A549 treated with RU486 at 1 μM for 4 hours (cell line): ENCODE results near the gene CCDC196. TPM values are rescaled to one million over a fixed set of nuclear protein-coding genes. Genes with fewer than 3 reads are reported as not detected.

Experiments
- total RNA-seq: library from RNA; stranded (reverse); fragments of 200-300 nt; extraction: Qiagen RNA extraction; gene quantifications from 5 replicates; pipeline ENCODE4 v1.2.3, GENCODE V29; 2022; ENCODE audit warnings: low read depth

The CCDC196 gene, protein sequence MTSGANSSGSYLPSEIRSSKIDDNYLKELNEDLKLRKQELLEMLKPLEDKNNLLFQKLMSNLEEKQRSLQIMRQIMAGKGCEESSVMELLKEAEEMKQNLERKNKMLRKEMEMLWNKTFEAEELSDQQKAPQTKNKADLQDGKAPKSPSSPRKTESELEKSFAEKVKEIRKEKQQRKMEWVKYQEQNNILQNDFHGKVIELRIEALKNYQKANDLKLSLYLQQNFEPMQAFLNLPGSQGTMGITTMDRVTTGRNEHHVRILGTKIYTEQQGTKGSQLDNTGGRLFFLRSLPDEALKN
- not detected in 5 replicates for total RNA-seq

DNA sequence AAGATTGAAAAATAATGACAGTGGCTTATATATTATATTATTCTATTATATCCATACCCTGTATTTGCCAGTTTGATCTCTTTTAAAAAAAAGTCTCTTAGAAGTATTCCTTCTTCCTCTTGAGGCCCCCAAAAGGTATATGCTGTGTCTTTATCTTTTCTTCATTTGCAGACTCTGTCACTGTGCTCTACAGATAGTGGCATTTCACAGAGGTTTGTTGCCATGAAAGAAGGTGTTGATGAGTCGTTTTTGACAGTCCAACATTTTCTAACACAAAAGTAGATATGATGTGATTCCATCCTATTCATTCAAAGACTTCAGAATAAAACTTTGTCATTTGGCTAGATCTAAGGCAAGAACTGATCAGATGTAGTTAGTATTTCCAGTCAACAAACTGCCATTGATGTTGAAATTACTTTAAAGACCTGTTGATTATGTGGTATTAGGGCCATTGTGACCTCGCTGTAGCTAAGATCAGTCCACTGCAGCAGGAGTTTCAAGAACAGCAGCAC is at the start of gene CCDC196:
Gene CCDC196, plus strand, starts transcription at position 462 of the 512 bp plus-strand sequence. CDS start 132 bp downstream, outside the sequence.

DNA sequence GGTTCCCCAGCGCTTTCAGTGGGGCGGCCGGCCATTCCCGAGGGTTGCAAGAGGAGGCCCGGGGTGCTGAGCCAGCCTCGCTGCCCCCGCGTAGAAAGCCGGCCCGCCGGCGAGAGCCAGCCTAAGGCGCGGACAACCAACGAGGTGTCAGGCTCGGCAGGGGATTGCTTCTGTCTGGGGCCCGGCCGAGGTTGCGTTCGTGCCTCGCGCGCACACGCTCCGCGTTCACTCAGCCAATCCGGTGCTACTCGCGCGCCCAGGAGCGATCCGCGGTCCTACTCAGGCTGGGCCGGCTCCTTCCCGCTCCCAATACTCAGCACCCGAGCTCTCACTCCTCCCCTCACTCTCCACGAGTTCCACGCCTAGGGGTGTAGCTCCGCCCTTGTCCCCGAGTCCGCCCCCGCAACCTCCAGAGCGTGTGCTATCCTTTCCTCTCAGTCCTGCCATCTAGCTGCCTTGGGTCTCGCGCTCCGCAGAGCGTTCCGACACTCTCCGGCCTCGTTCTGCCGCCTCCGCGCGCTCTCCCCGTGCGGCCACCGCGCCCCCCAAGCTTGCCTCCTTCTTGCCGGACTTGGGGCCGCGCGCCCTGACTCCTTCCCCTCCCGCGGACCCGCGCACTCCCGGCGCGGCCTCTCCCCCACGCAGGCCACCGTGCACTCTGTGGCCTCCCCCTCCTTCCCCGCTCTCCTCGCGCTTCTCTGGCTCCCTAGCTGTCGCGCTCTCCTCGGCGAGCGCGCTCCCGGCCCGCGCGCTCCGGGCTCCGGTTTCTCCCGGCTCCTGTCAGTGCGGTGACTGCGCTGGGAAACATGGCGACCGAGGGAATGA is 21.8 kb downstream of the CCDC196 start, which contains the start of gene GPHN:
Gene GPHN, plus strand, starts transcription at position 426 of the 825 bp plus-strand sequence.

Other genes with a start within 250 kb of the CCDC196 start
- 11.2 to 16.8 TPM (median 12.7 TPM) in 5 replicates for gene GPHN, start 21.8 kb downstream of the CCDC196 start, total RNA-seq